OCI-LY1 (cell line): ENCODE data around the gene SERPINB8.

Experiments used
- H2AFZ ChIP-seq: fragments of 200-600 bp; sonication (generic), shearing (Covaris generic); 2 replicates; pipeline ENCODE4 v1.6.0; 2014; ENCODE audit warnings: antibody characterized with exemption, mild to moderate bottlenecking, low read length
- H3F3A ChIP-seq: fragments of 200-600 bp; sonication (generic), shearing (Covaris generic); 2 replicates; pipeline ENCODE4 v1.6.0; 2014; ENCODE audit warnings: mild to moderate bottlenecking, antibody characterized with exemption, low read length, moderate library complexity; ENCODE audit not compliant: insufficient read depth
- H3K27ac ChIP-seq: fragments of 200-600 bp; sonication (generic); 2 replicates; pipeline ENCODE4 v1.5.1; 2014; ENCODE audit warnings: low read length, mixed run types, mild to moderate bottlenecking, low read depth; ENCODE audit not compliant: poor library complexity, severe bottlenecking
- H3K27me3 ChIP-seq: fragments of 200-600 bp; sonication (generic); 2 replicates; pipeline ENCODE4 v1.6.0; 2014; ENCODE audit warnings: antibody characterized with exemption, mild to moderate bottlenecking, low read length, moderate library complexity; ENCODE audit not compliant: insufficient read depth
- H3K36me3 ChIP-seq: fragments of 200-600 bp; sonication (generic); 2 replicates; pipeline ENCODE4 v1.6.1; 2014; ENCODE audit warnings: mild to moderate bottlenecking, antibody characterized with exemption, low read length, moderate library complexity, mixed read lengths; ENCODE audit not compliant: insufficient read depth
- H3K4me1 ChIP-seq: fragments of 200-600 bp; sonication (generic); 2 replicates; pipeline ENCODE4 v1.5.1; 2014; ENCODE audit warnings: mild to moderate bottlenecking, low read length, moderate library complexity; ENCODE audit not compliant: insufficient read depth, severe bottlenecking
- H3K4me2 ChIP-seq: fragments of 200-600 bp; sonication (generic), shearing (Covaris generic); 2 replicates; pipeline ENCODE4 v1.6.1; 2014; ENCODE audit warnings: low read length
- H3K4me3 ChIP-seq: fragments of 200-600 bp; sonication (generic); 2 replicates; pipeline ENCODE4 v1.5.1; 2014; ENCODE audit warnings: low read length, low read depth, mild to moderate bottlenecking, mixed read lengths; ENCODE audit not compliant: poor library complexity, severe bottlenecking
- H3K79me2 ChIP-seq: fragments of 200-600 bp; shearing (Covaris generic); 2 replicates; pipeline ENCODE4 v1.6.1; 2016; ENCODE audit warnings: mixed run types, low read length, mixed read lengths; ENCODE audit not compliant: insufficient read depth
- H3K9ac ChIP-seq: fragments of 200-600 bp; sonication (generic), shearing (Covaris generic); 2 replicates; pipeline ENCODE4 v1.6.1; 2014; ENCODE audit warnings: mild to moderate bottlenecking, low read length, mixed read lengths
- H3K9me2 ChIP-seq: fragments of 200-600 bp; sonication (generic), shearing (Covaris generic); 2 replicates; pipeline ENCODE4 v1.6.1; 2014; ENCODE audit warnings: low read depth, mild to moderate bottlenecking, low read length, mixed read lengths
- H3K9me3 ChIP-seq: fragments of 200-600 bp; shearing (Covaris generic); 2 replicates; pipeline ENCODE4 v1.6.1; 2014; ENCODE audit warnings: low read length, mixed read lengths
- H4K20me1 ChIP-seq: fragments of 200-600 bp; sonication (generic), shearing (Covaris generic); 2 replicates; pipeline ENCODE4 v1.6.0; 2016; ENCODE audit warnings: mild to moderate bottlenecking, low read length; ENCODE audit not compliant: insufficient read depth
- CTCF ChIP-seq: fragments of 200-600 bp; sonication (generic), shearing (Covaris generic); IDR thresholded peaks from 2 replicates; pipeline ENCODE4 v1.5.1; 2017; ENCODE audit warnings: mild to moderate bottlenecking, antibody characterized with exemption, low read length, moderate library complexity, mixed read lengths
- EZH2 ChIP-seq: fragments of 200-600 bp; sonication (generic), shearing (Covaris generic); IDR thresholded peaks from 2 replicates; pipeline ENCODE4 v1.8.0; 2017; ENCODE audit warnings: borderline replicate concordance, mixed run types, mild to moderate bottlenecking, antibody characterized with exemption, low read length, moderate library complexity, mixed read lengths

Gene SERPINB8

GRCh38 chr18:63970809-63971205 lies 926 bp downstream of the SERPINB8 start:
- H4K20me1 ChIP-seq: no peaks in the 10 kb centered on the region
- peak overlapping the region; percentile 43; the same call in 1 of the 2 replicates for H3K9ac ChIP-seq
- H3K79me2 ChIP-seq: no peaks in the 10 kb centered on the region
- H3K36me3 ChIP-seq: no peaks in the 10 kb centered on the region
- H3K27me3 ChIP-seq: 0 out of 2 replicates have a peak, but pooled peaks cover 3% of the 10 kb centered on the region
- H2AFZ ChIP-seq: no peak overlapping the region; the same call in 1 of the 2 replicates
- peak overlapping the region; percentile 65 for H3K4me3 ChIP-seq
- no peaks in the 10 kb centered on the region for H3K9me2 ChIP-seq
- peak overlapping the region; percentile 65 for H3K4me2 ChIP-seq
- H3K4me1 ChIP-seq: no peaks in the 10 kb centered on the region
- no peak overlapping the region for H3K27ac ChIP-seq
- TF ChIP-seq EZH2: no peak
- no peak for TF ChIP-seq CTCF
- no peaks in the 10 kb centered on the region for H3F3A ChIP-seq
- no peaks in the 10 kb centered on the region for H3K9me3 ChIP-seq

- Histone ChIP-seq H3K4me2 (no peak overlapping the region), H3K9me2 (no peaks in the 10 kb centered on the region), H4K20me1 (no peaks in the 10 kb centered on the region), H3F3A (no peaks in the 10 kb centered on the region), H3K4me3 (no peak overlapping the region), H3K36me3 (no peaks in the 10 kb centered on the region), H3K79me2 (no peaks in the 10 kb centered on the region), H3K9me3 (no peaks in the 10 kb centered on the region), H2AFZ (no peak overlapping the region), H3K27ac (no peak overlapping the region), H3K27me3 (0 out of 2 replicates have a peak, but pooled peaks cover 3% of the 10 kb centered on the region), H3K9ac (no peak overlapping the region), H3K4me1 (no peaks in the 10 kb centered on the region)
- TF ChIP-seq EZH2 (no peak), CTCF (no peak)
These were observed 1.6 kb downstream of the SERPINB8 start for GRCh38 chr18:63971320-63972001.

- H3K27ac ChIP-seq: no peak overlapping the region
- H3K4me2 ChIP-seq: no peak overlapping the region
- H3K27me3 ChIP-seq: 0 out of 2 replicates have a peak, but pooled peaks cover 3% of the 10 kb centered on the region
- H3K9me3 ChIP-seq: no peaks in the 10 kb centered on the region
- no peak overlapping the region for H3K9ac ChIP-seq
- H4K20me1 ChIP-seq: no peaks in the 10 kb centered on the region
- H2AFZ ChIP-seq: no peak overlapping the region
- H3F3A ChIP-seq: no peaks in the 10 kb centered on the region
- H3K36me3 ChIP-seq: no peaks in the 10 kb centered on the region
- H3K4me3 ChIP-seq: no peak overlapping the region
- no peaks in the 10 kb centered on the region for H3K79me2 ChIP-seq
- H3K4me1 ChIP-seq: no peaks in the 10 kb centered on the region
- no peaks in the 10 kb centered on the region for H3K9me2 ChIP-seq
- TF ChIP-seq CTCF (no peak), EZH2 (no peak)
These were observed 2.1 kb downstream of the SERPINB8 start for GRCh38 chr18:63972002-63972376.
